ENCODE measurements around the gene MIOS. TPM values are rescaled to one million over a fixed set of nuclear protein-coding genes. Genes with fewer than 3 reads are reported as not detected.

Gene MIOS
- total and polyA plus RNA-seq, 2 experiments from 2014 or later, result 24.0 to 50.8 TPM

GRCh38 chr7:7581531-7582179 is 15.0 kb downstream of the MIOS start:
- H3K79me2 ChIP-seq, result peaks cover 2% of the 10 kb centered on the region
- DNase-seq (ENCODE audit: low spot score), result peak; percentile 9
- 61% methylated on average over 10 of the region's 10 CpGs for WGBS (ENCODE audit: low lambda C conversion rate, missing lambda C conversion rate)
- H3K9me3 ChIP-seq (ENCODE audit: low read depth), result no peaks in the 10 kb centered on the region
- peak overlapping the region; percentile 14 for H3K27ac ChIP-seq
- no peaks in the 10 kb centered on the region for H3K27me3 ChIP-seq
- TF ChIP-seq CTCF (IDR thresholded peaks at IDR 0.05; ENCODE audit: poor library complexity) (no peak), EZH2phosphoT487 (IDR thresholded peaks at IDR 0.05; ENCODE audit: low read depth, severe bottlenecking, unreplicated experiment) (no peak), EZH2 (IDR thresholded peaks at IDR 0.05; ENCODE audit: borderline replicate concordance) (no peak)
- no peaks in the 10 kb centered on the region for H3K4me1 ChIP-seq (ENCODE audit: insufficient read depth)
- peak overlapping the region; percentile 43 for H3K4me2 ChIP-seq
- H3K36me3 ChIP-seq (replicated peaks; ENCODE audit: insufficient read depth, low read depth), result no peaks in the 10 kb centered on the region
- no peak overlapping the region for H2AFZ ChIP-seq
- H4K20me1 ChIP-seq (ENCODE audit: insufficient read depth, poor library complexity, severe bottlenecking), result no peaks in the 10 kb centered on the region
- H3K4me3 ChIP-seq, result no peak overlapping the region
- no peaks in the 10 kb centered on the region for H3K9me2 ChIP-seq (replicated peaks; ENCODE audit: insufficient read depth)

GRCh38 chr7:7582596-7582995 is 15.9 kb downstream of the MIOS start:
- Histone ChIP-seq H3K4me2 (no peak overlapping the region), H3K79me2 (no peaks in the 10 kb centered on the region), H2AFZ (no peak overlapping the region), H3K27me3 (no peaks in the 10 kb centered on the region), H3K4me3 (no peak overlapping the region), H3K9me2 (replicated peaks; ENCODE audit: insufficient read depth) (no peaks in the 10 kb centered on the region), H3K4me1 (ENCODE audit: insufficient read depth) (no peaks in the 10 kb centered on the region), H4K20me1 (ENCODE audit: insufficient read depth, poor library complexity, severe bottlenecking) (no peaks in the 10 kb centered on the region), H3K9me3 (ENCODE audit: low read depth) (no peaks in the 10 kb centered on the region), H3K36me3 (replicated peaks; ENCODE audit: insufficient read depth, low read depth) (no peaks in the 10 kb centered on the region), H3K27ac (no peak overlapping the region)
- 97% methylated on average over 1 of the region's 1 CpG for WGBS (ENCODE audit: low lambda C conversion rate, missing lambda C conversion rate)
- no peak for TF ChIP-seq CTCF (IDR thresholded peaks at IDR 0.05; ENCODE audit: poor library complexity)
- no peak for TF ChIP-seq EZH2 (IDR thresholded peaks at IDR 0.05; ENCODE audit: borderline replicate concordance)
- TF ChIP-seq EZH2phosphoT487 (IDR thresholded peaks at IDR 0.05; ENCODE audit: low read depth, severe bottlenecking, unreplicated experiment), result no peak
- DNase-seq (ENCODE audit: low spot score), result no peak

GRCh38 chr7:7583731-7584130 is 17.0 kb downstream of the MIOS start:
- no peak overlapping the region for H3K27ac ChIP-seq

More at GRCh38 chr7:7583731-7584130, 17.0 kb downstream of the MIOS start:
- Histone ChIP-seq H3K9me2 (replicated peaks; ENCODE audit: insufficient read depth) (no peaks in the 10 kb centered on the region), H3K4me2 (no peak overlapping the region), H3K36me3 (replicated peaks; ENCODE audit: insufficient read depth, low read depth) (no peaks in the 10 kb centered on the region), H3K4me1 (ENCODE audit: insufficient read depth) (no peaks in the 10 kb centered on the region), H3K27me3 (no peaks in the 10 kb centered on the region), H3K9me3 (ENCODE audit: low read depth) (no peaks in the 10 kb centered on the region), H2AFZ (no peak overlapping the region), H4K20me1 (ENCODE audit: insufficient read depth, poor library complexity, severe bottlenecking) (no peaks in the 10 kb centered on the region), H3K79me2 (no peaks in the 10 kb centered on the region), H3K4me3 (no peak overlapping the region)
- no peak for DNase-seq (ENCODE audit: low spot score)
- WGBS (ENCODE audit: low lambda C conversion rate, missing lambda C conversion rate), result 78% methylated on average over 2 of the region's 2 CpGs
- TF ChIP-seq EZH2phosphoT487 (IDR thresholded peaks at IDR 0.05; ENCODE audit: low read depth, severe bottlenecking, unreplicated experiment) (no peak), EZH2 (IDR thresholded peaks at IDR 0.05; ENCODE audit: borderline replicate concordance) (no peak), CTCF (IDR thresholded peaks at IDR 0.05; ENCODE audit: poor library complexity) (no peak)

Measured in hepatocyte (in vitro differentiated cells).